Right cardiac atrium (tissue), 5 donors: ENCODE measurements around the gene CD7. TPM values are rescaled to one million over a fixed set of nuclear protein-coding genes. Genes with fewer than 3 reads are reported as not detected.
"Not testable (repeated sequence)": the region's sequence is repeated elsewhere in the genome, so short reads cannot be mapped to it uniquely, and the experiment has no call there.

Source experiments
- ATAC-seq, 2 donors: fragments of 200-7000 bp; cut with Tn5 transposase; one replicate each; pipeline versions ENCODE4 v1.8.0 to v1.9.1; 2020; ENCODE audit warnings: moderate library complexity in 2 of 2, mild to moderate bottlenecking in 1 of 2
- DNase-seq, 3 donors: peaks; one replicate each; pipeline ENCODE4 v3.0.0-alpha.2; 2020
- H3K27ac ChIP-seq: one replicate; pipeline ENCODE4 v1.5.1; 2013; ENCODE audit warnings: mild to moderate bottlenecking, low read length, control low read depth, moderate library complexity
- H3K27me3 ChIP-seq: one replicate; pipeline ENCODE4 v1.6.1; 2013; ENCODE audit not compliant: control insufficient read depth, insufficient read depth
- H3K4me1 ChIP-seq: one replicate; pipeline ENCODE4 v1.6.1; 2013; ENCODE audit warnings: low read length; ENCODE audit not compliant: control insufficient read depth, insufficient read depth
- H3K4me3 ChIP-seq: one replicate; pipeline ENCODE4 v1.5.1; 2013; ENCODE audit warnings: low read length, control low read depth
- H3K9me3 ChIP-seq: one replicate; pipeline ENCODE4 v1.6.1; 2013; ENCODE audit warnings: low read length; ENCODE audit not compliant: control insufficient read depth
- WGBS: extraction: QIAGEN DNeasy Blood & Tissue Kit; methylation state at CpG from one replicate; pipeline ENCODE4 v1.1.7; 2013; 5-methylcytosine and 5-hydroxymethylcytosine counted together
- intact Hi-C, 4 donors: fragments of 100-400 bp; cut with DNase I; formaldehyde crosslinking; loops; one replicate each; pipeline versions ENCODE4 v1.11.0 to v1.14.0; 2022 to 2023
- long read RNA-seq, 4 donors: library from polyadenylated mRNA; unstranded; transcript quantifications; one replicate each; pipeline ENCODE4 v2.0.0, GENCODE V29; 2020 to 2021
- polyA plus RNA-seq: library from polyadenylated mRNA; stranded (reverse); fragments of 200-250 nt; gene quantifications from one replicate; pipeline ENCODE4 v1.2.3, GENCODE V29; 2013
- total RNA-seq, 4 donors: library from RNA; stranded (reverse); fragmentation: NEBNext Ultra II Directional; extraction: Animal tissue kit (Norgen Biotek cat#: 25700); gene quantifications; one replicate each; pipeline ENCODE4 v1.2.1, GENCODE V29; 2021
- donor health status: healthy with polysubstance abuse.
- donor health status: DM: no; HTN: yes; CAD: no.
- donor health status: DM: no; HTN: no; CAD: no.
- donor health status: DM: no; HTN: yes; CAD: no; lungs with severe emphysema.
- donor health status: DM: yes; HTN: yes; CAD: no.

The CD7 gene
- total RNA-seq (1 to 10 TPM in 2 of 4 donors, under 1 TPM in 2; 0.31 to 1.4 (median 0.80) TPM), polyA plus RNA-seq (0.45 TPM)
- long read RNA-seq, donor 1, partial matches to known transcripts = 0 of 1 reads
- long read RNA-seq, donor 1, other reads (novel, unspliced or antisense) = 0 of 1 reads
- long read RNA-seq, donor 2 = 0 reads
- long read RNA-seq, donor 3, partial matches to known transcripts = 0 of 1 reads
- long read RNA-seq, donor 3, other reads (novel, unspliced or antisense) = 1 of 1 reads
- long read RNA-seq, donor 4 = 0 reads

GRCh38 chr17:82317394-82318168, at the start of gene CD7:
TSS of gene CD7 (minus strand) at chr17:82317608. CDS start at chr17:82317495, 113 bp downstream.
- Histone ChIP-seq H3K4me1 (no peaks in the 10 kb centered on the region), H3K27me3 (no peaks in the 10 kb centered on the region), H3K9me3 (no peaks in the 10 kb centered on the region), H3K27ac (no peak within 1 kb of the TSS), H3K4me3 (no peak within 1 kb of the TSS)
- 78% methylated on average over 26 of the region's 26 CpGs for WGBS
- DNase-seq = peak in 2 of 3 donors; percentile 46 to 55
- ATAC-seq = no peak
- intact Hi-C loops = no loop called here

DNA sequence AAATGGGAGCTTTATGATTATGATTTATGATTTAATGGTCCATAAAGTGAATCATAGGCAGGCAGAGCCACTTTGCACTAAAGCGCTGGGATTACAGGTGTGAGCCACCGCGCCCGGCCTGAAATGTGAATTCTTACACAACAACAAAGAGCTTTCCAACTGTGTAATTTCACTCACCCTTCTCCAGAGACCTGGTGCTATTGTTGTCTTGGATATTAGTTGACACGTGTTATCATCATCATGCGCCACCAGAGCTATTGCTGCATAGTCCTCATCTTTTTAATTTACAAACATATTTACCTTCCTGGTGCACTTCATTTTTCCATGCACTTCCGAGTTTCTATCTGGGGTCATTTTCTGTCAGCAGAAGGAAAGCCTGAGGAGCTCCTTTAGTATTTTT, 49.3 kb upstream of the CD7 start:
- intact Hi-C loops = no loop called here
- Histone ChIP-seq H3K27me3 (no peaks in the 10 kb centered on the region), H3K9me3 (no peaks in the 10 kb centered on the region), H3K4me1 (no peaks in the 10 kb centered on the region), H3K4me3 (no peak overlapping the region), H3K27ac (no peak overlapping the region)
- no peak for ATAC-seq
- WGBS = 82% methylated on average over 7 of the region's 7 CpGs
- DNase-seq = no peak

DNA sequence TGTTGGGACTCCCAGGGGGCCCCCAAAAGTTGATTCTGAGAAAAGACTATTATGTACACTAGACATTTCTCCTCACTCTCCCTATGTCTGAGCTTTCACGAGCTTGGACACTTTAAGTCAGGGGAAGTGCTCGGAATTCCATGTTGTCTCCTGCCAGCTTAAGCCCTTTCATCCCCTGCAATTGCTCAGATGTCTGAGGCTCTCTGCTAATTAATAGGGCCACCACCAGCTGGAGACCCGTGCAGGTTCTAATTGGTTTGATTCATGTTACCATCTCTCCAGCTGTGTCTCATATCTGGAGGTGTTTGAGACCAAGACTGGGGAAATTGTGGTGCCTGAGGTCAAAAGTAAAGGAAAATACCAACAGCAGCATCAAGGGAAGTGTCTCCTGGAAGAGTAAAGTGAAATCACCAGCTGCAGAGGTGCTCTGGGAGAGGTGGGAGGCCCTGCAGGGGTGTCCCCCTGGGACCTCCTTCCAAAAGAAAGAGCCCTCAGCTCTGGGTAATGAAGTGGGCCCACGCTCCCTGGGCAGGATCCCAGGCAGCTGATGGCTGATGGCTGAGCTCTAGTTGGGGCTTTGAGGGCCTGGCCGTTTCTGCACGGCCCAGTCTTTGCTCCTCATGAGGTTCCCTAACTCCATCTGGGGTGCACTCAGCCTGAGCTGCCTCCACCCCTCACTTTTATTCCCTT, 48.3 kb upstream of the CD7 start:
- no peaks in the 10 kb centered on the region for H3K9me3 ChIP-seq
- no peak overlapping the region for H3K4me3 ChIP-seq
- no peaks in the 10 kb centered on the region for H3K4me1 ChIP-seq
- 69% methylated on average over 6 of the region's 6 CpGs for WGBS
- no peak for DNase-seq
- no peak for ATAC-seq
- no peaks in the 10 kb centered on the region for H3K27me3 ChIP-seq
- intact Hi-C loops = no loop called here
- no peak overlapping the region for H3K27ac ChIP-seq

- Histone ChIP-seq H3K27me3 (no peaks in the 10 kb centered on the region), H3K4me1 (no peaks in the 10 kb centered on the region), H3K4me3 (no peak overlapping the region), H3K27ac (no peak overlapping the region), H3K9me3 (no peaks in the 10 kb centered on the region)
- DNase-seq (no peak), ATAC-seq (no peak)
- 89% methylated on average over 6 of the region's 6 CpGs for WGBS
- intact Hi-C loops = no loop called here
Observed at GRCh38 chr17:82361885-82362633, 44.7 kb upstream of the CD7 start.

- H3K4me1 ChIP-seq, H3K27ac ChIP-seq, H3K9me3 ChIP-seq, ATAC-seq, H3K4me3 ChIP-seq, H3K27me3 ChIP-seq, DNase-seq: not testable (repeated sequence)
- intact Hi-C loops = loop anchor here (5.0 to 10.0 kb wide), 4 partner anchors 48 to 415 kb away; partner anchors contain the start of genes HEXD (in 1 of the 4) and OGFOD3 (in 1 of the 4)
- 84% methylated on average over 1 of the region's 1 CpG for WGBS
Observed at GRCh38 chr17:82359451-82360074, 42.2 kb upstream of the CD7 start.

- H3K4me1 ChIP-seq = no peaks in the 10 kb centered on the region
- DNase-seq (no peak), ATAC-seq (no peak)
- H3K27me3 ChIP-seq = no peaks in the 10 kb centered on the region
- intact Hi-C loops = loop anchor here (5.0 to 10.0 kb wide), 4 partner anchors 49 to 416 kb away; partner anchors contain the start of genes HEXD (in 1 of the 4) and OGFOD3 (in 1 of the 4)
- H3K27ac ChIP-seq = no peak within 1 kb of the TSS
- H3K4me3 ChIP-seq = no peak within 1 kb of the TSS
- no peaks in the 10 kb centered on the region for H3K9me3 ChIP-seq
- WGBS = 68% methylated on average over 21 of the region's 21 CpGs
Observed at GRCh38 chr17:82358465-82359350, 41.3 kb upstream of the CD7 start, which contains the start of gene TEX19. TSS of gene TEX19 (plus strand) at chr17:82359247. CDS start at chr17:82362151, 2,904 bp downstream.

- DNase-seq = no peak
- intact Hi-C loops = loop anchor here (2.0 to 10.0 kb wide), 5 partner anchors 50 to 417 kb away; partner anchors contain the start of genes HEXD (in 1 of the 4) and OGFOD3 (in 1 of the 4)
- no peak overlapping the region for H3K4me3 ChIP-seq
- H3K27me3 ChIP-seq = no peaks in the 10 kb centered on the region
- no peak overlapping the region for H3K27ac ChIP-seq
- WGBS = 68% methylated on average over 2 of the region's 2 CpGs
- no peaks in the 10 kb centered on the region for H3K4me1 ChIP-seq
- ATAC-seq = peak in 1 of 2 donors; percentile 26
- H3K9me3 ChIP-seq = no peaks in the 10 kb centered on the region
Observed at GRCh38 chr17:82357394-82357793, 40.0 kb upstream of the CD7 start.

DNA sequence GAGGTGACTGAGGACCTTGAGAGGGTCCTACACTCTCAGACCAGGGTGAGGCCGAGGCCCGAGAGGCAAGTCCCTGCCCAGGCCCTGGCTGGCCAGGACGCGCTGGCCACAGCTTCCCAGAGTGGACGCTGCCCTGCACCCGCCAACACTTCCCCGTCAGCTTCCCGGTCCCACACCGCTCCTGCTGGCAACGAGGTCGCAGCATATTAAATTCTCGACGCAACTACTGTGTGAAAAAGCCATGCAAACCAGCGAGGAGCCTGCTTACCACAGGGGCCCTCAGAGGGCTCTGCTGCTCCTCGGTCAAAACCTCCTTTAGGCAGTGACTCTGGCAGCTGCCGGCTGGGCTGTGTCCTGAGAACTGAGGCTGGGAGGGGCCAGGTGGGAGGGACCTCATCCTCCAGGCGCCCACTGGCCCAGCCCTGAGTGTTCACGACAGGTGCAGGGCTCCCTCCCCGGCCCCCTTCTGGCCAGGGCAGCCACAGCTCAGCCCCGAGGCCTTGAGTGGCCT, 39.5 kb upstream of the CD7 start:
- 57% methylated on average over 20 of the region's 20 CpGs for WGBS
- peak in 1 of 2 donors; percentile 23 for ATAC-seq
- intact Hi-C loops = loop anchor here (2.0 to 10.0 kb wide), 5 partner anchors 50 to 418 kb away; partner anchors contain the start of genes HEXD (in 1 of the 4) and OGFOD3 (in 1 of the 4)

DNA sequence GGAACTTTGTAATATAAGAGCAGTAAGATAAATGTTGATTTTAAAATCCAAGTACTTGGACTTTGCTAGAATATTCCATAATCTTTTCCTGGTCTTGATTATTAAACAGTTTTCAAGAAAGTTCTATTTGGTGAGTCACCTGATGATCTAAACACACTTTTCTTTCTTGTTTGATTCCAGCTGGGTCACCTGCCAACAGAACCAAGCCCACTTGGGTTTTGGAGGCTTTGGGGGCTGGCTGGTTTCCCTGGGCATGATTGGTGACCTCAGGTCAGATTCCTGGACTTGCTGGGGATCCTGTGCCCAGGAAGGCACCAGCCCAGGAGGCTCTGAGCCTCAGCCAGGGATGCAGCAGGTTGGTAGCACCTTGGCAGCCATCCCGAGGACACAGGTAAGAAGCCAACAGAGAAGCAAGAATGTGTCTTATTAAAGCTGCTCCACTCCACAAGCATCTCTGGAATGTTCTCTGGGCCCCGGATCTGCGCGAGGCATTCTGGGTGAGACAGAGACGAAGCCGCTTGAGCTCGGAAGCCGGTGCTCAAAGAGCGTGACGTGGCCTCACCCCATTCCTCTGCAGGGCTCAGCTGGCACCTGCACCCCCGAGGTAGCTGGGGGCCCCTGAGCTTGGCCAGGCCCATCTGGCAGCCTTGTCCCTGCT, 38.5 kb upstream of the CD7 start:
- Histone ChIP-seq H3K27me3 (no peaks in the 10 kb centered on the region), H3K9me3 (no peaks in the 10 kb centered on the region)
- intact Hi-C loops = loop anchor here (2.0 to 10.0 kb wide), 5 partner anchors 51 to 419 kb away; partner anchors contain the start of genes HEXD (in 1 of the 4) and OGFOD3 (in 1 of the 4)

More for the DNA sequence above, 39.5 kb upstream of the CD7 start:
- no peaks in the 10 kb centered on the region for H3K4me1 ChIP-seq
- no peaks in the 10 kb centered on the region for H3K9me3 ChIP-seq
- H3K27ac ChIP-seq = no peak overlapping the region
- no peak overlapping the region for H3K4me3 ChIP-seq
- no peaks in the 10 kb centered on the region for H3K27me3 ChIP-seq
- DNase-seq = no peak

More for the DNA sequence above, 38.5 kb upstream of the CD7 start:
- DNase-seq (peak in 1 of 3 donors; percentile 46), ATAC-seq (no peak)
- no peak overlapping the region for H3K27ac ChIP-seq
- H3K4me3 ChIP-seq = no peak overlapping the region
- no peaks in the 10 kb centered on the region for H3K4me1 ChIP-seq
- WGBS = 51% methylated on average over 11 of the region's 11 CpGs
